CD4-positive, alpha-beta T cell treated with Interleukin-12 subunit alpha and Interleukin-12 subunit beta, for 1 hour (primary cell): ENCODE measurements around the gene PLXNA3.

Experiments used
- DNase-seq: peaks from one replicate; pipeline ENCODE4 v3.0.0-alpha.2; 2020

Gene PLXNA3

DNA sequence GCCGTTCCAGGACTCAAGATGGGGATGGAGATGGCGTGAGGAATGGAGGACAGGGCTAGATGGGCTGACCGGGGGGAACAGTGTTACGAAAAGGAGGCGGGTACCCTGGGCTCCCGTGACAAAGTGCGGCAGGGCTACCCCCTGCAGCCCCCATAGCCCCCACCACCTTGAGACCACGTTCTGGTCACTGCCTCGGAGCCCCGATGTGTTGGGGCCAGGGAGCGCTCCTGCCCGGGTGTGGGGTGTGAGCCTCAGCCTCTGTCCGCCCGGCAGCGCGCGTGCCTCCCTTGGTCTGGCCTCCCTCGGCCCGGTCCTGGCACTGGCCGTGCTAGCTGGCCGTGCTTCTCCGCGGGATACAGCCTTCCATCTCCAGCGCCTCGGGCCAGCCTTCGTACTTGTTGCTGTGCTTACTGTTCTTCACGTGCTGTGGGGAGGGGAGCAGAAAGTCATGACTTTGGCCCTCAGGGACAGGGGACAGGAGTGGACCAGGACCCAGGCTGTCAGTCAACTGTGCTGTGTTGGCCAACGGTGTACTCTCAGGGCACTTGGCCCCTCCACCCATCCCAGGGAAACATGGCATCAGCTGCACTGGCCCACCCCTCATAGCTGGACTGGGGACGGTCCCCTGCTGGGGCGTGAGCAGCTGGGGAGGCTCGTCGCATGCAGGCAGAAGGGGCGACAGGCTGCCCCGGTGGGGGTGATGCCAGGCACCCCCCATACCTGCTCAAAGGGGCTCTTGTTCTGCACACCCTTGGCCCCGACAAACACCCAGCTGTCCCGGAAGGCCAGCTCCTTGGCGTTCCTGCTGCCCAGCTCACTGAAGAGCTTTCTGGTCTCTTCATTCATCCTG is 48.6 kb downstream of the PLXNA3 start:
- DNase-seq = no peak

- no peak for DNase-seq
These were observed 49.7 kb downstream of the PLXNA3 start for GRCh38 chrX:154507673-154508383.

DNA sequence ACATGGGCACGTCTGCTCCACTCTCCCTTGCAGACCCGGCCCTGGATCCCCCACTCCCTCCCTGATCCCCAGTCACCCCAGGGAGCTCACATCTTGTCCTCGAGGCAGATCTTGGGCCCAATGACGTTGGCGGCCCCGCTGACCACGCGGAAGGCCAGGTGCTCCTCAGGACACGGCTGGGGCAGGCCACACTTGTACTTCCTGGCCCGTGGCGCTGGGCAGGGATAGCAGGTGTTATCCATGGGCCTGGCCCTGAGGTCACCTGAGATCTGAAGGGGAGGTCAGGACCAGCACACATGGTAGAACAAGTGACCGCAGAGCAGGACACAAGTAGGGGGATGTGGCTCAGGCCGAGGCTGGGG is 50.3 kb downstream of the PLXNA3 start:
- no peak for DNase-seq

DNA sequence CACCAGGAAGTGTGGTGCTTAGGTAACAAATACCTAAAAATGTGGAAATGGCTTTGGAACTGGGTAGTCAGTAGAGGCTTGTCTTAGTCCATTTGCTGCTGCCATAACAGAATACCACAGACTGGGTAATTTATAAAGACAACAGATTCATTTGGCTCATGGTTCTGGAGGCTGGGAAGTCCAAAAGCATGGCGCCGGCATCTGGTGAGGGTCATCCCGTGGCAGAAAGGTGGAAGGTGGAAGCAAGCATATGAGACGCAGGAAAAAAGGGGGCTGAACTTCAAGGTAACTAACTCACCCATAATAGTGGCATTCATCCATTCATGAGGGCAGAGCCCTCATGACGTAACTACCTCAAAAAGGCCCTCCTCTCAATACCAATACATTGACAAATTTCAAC is 51.4 kb downstream of the PLXNA3 start:
- no peak for DNase-seq

DNA sequence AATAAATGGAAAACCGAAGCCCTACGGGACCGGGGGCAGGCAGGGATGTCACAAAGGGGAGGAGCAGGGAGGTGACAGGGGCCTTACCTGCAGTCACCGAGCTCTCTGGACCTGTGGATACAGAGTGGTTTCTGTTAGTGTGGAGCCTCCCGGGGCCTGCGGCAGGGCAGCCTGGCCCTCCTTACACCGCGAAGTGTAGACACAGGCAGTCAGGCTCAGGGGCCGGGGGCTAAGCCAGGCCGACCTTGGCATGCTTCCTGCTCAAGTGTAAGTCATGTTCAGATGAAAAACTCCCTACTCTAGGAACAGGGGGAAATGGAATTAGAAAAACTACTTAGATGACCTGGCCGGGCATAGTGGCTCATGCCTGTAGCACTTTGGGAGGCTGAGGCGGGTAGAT is 53.7 kb downstream of the PLXNA3 start:
- no peak for DNase-seq

GRCh38 chrX:154512879-154513553 is 54.9 kb downstream of the PLXNA3 start:
- DNase-seq = no peak

- no peak for DNase-seq
These were observed 55.6 kb downstream of the PLXNA3 start for GRCh38 chrX:154513716-154514115.

- DNase-seq = peak; percentile 35
These were observed 57.2 kb downstream of the PLXNA3 start for GRCh38 chrX:154515090-154515965.

GRCh38 chrX:154515966-154516655 is 58.0 kb downstream of the PLXNA3 start, which contains the start of gene FAM3A:
FAM3A (minus strand) TSS chrX:154516232; CDS start chrX:154515772, 460 bp downstream.
- peak; percentile 94 for DNase-seq

DNA sequence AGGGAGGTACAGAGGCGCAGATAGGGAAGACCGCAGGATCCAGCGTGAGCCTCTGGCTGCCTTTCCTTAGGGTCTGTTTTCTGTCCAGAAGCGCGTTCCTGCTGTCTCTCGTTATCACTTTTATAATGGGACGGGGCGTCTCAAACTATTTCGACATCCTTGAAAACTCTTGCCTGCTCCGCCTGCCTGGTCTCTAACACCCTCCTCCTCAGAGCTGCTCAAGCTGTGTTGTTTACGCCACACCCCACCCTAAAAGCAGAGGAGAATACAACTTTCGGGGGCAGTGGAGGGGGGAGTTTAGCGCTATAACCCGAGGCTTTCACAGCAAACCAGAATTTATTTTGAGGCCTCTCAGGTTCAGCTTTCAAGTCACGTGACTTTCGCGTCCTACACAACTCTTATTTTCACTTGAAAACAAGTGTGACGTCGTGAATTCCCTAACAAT is 58.6 kb downstream of the PLXNA3 start:
- DNase-seq = peak; percentile 35

DNA sequence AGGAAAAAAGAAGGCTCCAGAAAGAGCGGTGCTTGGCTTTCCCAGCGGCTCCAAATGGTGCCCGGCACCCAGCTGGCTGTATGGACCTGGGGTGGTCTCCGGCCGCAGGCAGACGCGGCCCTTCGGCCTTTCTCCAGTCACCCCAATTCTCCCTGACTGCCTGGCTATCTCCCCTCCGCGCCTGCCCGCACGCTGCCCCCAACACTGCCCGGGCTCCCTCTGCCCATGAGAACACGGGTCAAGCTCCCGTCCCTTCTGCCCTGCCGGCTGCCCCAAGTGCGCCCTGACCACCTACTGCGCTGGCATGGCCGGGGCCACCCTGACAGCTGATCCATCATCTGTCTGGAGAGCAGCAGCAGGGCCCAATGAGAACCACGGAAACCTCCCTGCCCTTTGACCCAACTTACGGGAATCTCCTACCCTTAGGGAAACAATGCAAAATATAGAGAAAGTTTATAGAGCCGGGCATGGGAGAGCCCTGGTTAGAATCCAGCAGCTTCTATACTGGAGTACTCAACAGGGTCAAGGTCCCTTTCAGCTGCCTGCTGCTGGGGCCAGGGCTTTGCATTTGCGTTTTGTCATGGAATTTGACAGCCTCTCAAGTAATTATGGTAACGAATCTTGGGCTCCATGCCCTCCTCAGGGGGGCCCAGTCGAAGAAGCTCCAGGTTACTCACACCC is 59.2 kb downstream of the PLXNA3 start:
- DNase-seq = no peak

DNA sequence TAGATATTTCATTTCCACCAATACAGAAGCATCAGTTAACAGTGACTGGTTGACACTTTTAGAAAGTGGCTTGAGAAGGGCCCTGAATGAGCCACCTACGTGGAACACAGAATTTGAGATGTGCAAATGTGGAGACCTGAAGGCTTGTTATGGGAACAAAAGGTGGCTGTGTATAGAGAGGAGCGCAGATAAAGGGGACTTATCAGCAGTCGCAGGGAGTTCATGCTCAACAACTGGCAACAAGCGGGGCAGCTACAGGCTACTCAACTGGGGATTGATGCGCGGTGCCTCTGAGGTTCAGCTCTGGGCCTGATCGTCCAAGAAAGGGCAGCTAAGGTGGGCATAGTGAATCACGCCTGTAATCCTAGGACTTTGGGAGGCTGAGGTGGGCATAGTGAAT is 61.3 kb downstream of the PLXNA3 start:
- no peak for DNase-seq

DNA sequence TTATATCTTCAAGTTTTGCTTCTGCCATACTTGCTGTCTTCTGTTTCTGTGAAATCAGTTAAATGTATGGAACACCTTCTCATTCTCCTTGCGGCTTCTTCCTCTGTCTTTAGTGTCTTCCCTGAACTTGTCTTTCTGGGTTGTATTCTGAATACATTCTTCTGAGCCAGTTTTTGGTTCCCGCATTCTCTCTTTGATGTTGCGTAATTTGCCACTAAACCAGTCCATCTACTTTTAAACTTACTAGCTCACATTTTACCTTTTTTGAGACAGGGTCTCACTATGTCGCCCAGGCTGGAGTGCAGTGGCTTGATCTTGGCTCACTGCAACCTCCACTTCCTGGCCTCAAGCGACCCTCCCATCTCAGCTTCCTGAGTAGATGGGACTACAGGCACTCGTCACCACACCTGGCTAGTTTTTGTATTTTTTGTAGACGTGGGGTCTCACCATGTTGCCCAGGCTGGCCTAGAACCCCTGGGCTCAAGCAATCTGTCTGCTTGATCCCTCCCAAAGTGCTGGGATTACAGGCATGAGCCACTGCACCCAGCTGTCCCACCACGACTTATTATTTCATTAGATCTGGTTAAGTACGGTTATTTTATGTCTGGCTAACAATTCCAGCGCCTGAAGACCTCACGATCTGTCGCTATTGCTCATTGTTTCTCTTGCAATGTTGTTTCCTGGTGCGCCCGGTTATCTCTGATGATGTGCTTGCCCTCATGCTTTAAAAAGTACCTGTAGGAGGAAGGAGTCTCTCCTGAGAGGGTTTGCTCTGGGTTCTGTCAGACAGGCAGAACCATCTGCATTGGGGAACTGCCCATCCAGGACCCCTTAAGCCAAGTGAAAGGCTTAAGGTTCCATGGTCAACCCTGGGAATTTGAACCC is 67.8 kb downstream of the PLXNA3 start:
- no peak for DNase-seq

- DNase-seq = peak; percentile 63
These were observed 69.0 kb downstream of the PLXNA3 start for GRCh38 chrX:154526901-154527675.
